ENCODE measurements around the gene SYT4.
"Not testable (repeated sequence)": the region's sequence is repeated elsewhere in the genome, so short reads cannot be mapped to it uniquely, and the experiment has no call there.

SYT4 gene, protein sequence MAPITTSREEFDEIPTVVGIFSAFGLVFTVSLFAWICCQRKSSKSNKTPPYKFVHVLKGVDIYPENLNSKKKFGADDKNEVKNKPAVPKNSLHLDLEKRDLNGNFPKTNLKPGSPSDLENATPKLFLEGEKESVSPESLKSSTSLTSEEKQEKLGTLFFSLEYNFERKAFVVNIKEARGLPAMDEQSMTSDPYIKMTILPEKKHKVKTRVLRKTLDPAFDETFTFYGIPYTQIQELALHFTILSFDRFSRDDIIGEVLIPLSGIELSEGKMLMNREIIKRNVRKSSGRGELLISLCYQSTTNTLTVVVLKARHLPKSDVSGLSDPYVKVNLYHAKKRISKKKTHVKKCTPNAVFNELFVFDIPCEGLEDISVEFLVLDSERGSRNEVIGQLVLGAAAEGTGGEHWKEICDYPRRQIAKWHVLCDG

DNA sequence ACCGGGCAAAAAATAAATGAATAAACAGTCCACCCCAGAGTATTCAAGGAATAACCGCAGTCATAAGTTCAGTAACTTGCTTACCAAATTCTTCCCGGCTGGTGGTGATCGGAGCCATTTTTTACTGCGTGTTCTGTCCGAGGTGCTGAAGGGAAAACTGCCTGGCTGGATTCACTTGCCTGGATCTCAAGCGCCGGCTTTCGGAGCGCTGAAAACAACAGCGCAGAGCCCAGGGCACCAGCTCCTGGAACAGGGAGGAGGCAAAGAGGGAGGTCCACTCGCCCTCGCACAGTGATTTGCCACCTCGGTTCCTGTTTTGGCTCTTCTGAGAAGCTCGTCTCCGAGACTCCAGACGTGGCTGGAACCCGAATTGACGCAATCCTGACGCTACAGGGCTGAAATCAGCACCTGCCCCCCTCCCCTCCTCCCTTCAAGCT is at the start of gene SYT4:
Gene SYT4 (minus strand): TSS at position 327 of the 437 bp plus-strand sequence. CDS start 209 bp downstream, at position 118.
- peak; percentile 98 for DNase-seq

DNA sequence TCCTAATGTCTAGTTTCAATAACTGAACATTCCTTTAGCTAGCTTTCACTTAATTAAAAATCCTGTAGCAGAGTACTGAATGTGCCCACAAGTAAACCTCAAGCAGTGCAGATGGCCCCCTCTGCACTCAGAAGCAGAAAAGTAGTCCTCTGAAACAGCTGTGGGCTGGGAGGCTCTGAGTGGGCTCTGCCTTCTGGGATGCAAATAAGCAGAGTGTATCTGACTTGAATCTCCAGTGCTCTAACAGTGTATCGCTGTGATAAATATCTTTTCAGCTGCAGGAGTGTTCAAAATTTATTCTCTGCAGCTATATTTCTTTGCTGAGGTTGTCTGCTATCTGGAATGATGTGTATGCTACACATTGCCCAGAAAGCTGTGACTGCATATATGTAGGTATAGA is 44.8 kb upstream of the SYT4 start:
- DNase-seq, result no peak

DNA sequence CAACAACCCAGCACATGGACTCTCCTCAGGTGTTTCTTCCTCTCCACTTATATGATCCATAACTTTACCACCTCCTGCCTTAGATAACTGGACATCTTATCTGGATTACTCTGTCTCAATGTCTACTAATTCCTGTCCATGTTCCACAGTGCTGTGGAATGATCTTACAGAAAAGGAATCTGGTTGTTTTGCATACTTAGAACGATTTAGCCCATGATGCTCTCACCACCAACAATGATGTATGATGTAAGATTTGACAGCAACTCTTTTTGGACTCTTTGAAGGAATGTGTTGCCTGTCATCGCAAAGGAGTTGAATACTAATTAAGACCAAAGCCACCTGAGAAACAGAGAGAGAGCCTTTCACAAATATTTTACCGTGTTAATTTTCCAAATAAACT is 37.7 kb upstream of the SYT4 start:
- no peak for DNase-seq

DNA sequence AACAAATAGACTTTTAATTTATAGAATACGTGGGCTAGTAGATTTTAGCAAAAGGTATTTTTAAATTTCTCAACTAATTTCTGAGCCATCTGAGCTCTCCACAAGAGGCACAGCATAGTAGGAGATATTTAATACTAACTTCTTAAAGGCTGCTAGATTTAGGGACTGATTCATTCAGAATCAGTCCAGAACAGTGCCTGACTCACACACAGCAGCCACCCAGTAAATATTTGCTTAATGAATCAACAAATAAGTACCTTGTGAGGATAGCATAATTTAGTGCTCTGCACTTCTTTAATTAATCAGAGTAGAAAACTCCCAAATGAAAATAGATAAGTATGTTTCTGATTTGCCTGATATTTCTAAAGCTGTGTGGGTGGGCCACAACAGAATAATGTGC is 35.6 kb upstream of the SYT4 start:
- no peak for DNase-seq

DNA sequence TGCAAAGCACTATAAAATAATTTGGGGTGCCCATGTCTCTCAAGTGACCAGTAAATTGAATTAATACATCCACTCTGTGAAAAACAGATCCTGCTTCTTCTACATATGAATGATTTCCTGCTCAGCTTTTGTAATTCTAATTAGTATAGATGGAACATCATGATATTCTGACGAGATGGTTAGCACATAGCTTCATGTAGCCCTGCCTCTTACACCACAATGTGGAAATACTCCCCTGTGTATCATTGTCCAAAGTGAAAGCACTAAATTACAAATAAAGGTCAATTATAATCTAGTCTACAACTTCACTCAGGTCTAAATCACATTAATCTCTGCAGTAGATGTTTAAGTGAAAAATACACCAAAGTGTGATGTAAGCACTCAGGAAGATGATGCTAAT is 32.9 kb upstream of the SYT4 start:
- DNase-seq, result no peak

DNA sequence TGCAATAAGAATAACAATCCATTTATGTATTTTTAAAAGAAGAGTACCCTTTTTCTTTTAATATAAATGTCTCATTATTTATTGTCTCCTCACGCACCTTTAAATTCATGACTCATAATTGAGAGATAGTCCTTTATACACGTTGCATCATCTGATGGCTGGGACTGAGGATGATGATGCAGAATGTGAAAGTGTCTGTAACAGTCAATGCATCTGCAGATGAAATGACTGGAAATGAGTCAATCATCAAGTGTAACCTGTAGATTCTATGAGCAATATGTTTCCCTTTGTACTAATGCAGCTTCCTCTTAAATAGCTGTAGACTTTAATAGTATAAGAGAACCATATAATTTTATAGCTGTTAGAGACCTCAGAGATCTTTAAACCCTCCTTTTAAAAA is 26.1 kb upstream of the SYT4 start:
- no peak for DNase-seq

DNA sequence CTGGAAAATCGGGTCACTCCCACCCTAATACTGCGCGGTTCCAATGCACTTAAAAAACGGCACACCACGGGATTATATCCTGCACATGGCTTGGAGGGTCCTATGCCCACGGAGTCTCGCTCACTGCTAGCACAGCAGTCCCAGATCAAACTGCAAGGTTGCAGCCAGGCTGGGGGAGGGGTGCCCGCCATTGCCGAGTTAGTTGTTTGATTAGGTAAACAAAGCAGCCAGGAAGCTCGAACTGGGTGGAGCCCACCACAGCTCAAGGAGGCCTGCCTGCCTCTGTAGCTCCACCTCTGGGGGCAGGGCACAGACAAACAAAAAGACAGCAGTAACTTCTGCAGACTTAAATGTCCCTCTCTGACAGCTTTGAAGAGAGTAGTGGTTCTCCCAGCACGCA is 8.9 kb upstream of the SYT4 start:
- not testable (repeated sequence) for DNase-seq

DNA sequence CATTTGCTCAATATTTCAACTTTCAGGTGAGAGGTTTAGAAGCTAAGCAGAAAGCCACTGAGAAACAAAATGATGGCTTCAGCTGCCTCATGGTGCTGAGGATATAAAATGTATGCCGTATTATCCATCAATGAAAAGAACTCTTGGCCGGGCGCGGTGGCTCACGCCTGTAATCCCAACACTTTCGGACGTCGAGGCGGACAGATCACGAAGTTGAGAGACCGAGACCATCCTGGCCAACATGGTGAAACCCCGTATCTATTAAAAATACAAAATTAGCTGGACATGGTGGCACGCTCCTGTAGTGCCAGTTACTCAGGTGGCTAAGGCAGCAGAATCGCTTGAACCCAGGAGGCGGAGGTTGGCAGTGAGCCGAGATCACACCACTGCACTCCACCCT is 6.0 kb upstream of the SYT4 start:
- no peak for DNase-seq

DNA sequence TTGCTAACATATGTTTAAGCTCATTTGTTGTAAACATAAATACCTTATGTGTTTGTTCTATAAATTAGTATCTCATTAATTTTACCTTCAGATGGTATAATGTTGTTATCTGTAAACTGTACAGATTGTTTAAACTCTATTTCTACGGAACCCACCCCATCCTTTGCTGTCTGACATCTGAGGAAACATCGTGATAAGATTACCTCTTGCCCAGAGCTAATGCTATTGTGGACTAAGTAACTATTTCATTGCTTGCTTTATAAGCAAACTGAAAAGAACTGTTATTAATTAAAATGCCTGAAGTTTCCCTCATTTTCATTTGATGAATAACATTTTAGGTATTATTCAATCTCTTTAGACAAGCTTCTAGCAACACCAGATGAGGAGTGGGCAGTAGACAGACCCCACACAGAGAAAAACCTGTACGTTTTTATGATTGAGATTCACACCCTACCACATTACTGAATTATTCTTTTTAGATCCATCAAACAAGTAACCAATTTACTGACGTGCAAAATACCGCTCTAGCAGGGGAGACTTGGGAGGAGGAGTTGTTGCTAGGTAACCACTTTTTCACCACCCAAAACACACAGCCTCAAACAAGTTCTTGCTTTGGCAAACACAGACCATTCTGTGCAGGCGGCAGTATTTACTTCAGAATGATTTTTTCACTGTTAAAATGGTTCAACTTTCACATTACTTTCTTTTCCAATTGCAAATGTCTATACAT is 1.9 kb upstream of the SYT4 start:
- peak; percentile 98 for DNase-seq

DNA sequence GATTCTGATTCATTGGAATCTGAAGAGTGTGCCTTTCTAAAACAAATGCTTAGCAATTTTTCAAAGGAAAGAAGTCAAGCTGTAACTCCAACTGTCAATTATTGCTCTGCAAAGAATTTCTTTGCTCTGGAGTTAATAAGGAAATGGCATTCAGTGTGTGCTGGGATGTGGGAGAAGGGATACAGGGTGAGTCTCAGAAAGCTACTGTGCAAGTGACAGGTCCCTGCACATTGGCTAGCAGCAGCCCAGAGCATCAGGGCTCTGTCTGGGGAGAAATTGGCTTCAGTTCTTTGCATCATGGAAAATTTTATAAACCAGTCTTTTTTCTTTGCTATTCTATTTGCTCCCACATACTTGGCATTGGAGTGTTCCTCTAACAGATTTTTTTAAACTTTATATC is 1.1 kb upstream of the SYT4 start:
- DNase-seq, result peak; percentile 53

DNA sequence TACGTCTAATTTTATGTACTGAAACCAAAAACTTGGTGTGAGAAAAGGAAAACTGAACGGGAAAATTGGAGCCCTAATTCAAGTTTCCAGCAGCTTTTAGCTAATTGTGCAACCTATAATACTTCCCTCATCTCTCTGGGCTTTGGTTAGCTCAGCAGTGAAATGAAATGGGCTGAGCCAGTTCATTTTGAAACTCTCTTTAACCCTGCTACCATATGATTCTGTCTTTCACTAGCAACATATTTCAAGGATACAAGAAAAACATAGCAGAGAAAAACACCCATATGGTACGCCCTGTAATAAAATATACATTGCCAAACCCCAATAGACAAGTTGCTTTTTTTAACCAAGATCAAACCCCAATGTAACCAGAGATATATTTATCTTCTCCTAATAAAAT is 799 bp downstream of the SYT4 start:
- peak; percentile 36 for DNase-seq

DNA sequence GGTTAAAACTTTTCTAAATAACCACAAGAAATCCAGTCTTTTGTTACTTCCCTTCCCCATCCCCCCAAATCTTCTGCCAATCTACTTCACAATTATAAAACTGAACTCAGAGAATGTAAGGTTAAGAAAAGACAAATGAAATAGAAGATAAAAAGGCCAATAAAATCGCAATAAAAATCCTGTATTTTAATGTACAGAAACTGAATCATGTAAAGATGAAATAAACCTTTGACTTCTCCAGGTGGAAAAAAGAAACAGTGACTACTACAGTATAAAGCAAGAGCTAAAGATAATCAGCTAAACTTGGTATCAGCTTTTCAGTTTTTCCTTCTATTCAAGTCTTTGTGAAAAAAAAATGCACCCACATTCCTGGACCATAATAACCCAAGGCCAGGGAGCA is 1.7 kb downstream of the SYT4 start:
- peak; percentile 11 for DNase-seq

DNA sequence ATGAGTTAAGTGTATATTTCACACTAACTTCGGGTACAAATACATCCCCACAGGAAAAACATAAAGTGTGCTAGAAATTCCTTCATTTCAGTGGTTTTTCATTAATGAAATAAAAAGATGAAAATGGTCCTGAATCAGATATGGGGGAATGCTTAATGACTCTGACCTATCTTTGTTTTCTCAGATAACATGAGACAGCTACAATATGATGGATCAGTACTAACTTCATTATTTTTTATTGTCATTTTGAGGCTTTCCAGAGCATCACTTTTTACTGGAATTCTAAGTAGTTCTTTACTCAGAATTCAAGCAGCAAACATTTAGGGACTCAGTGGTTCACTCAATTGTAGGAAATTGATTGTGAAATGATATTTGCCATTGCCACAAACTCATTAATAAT is 2.8 kb downstream of the SYT4 start:
- no peak for DNase-seq

DNA sequence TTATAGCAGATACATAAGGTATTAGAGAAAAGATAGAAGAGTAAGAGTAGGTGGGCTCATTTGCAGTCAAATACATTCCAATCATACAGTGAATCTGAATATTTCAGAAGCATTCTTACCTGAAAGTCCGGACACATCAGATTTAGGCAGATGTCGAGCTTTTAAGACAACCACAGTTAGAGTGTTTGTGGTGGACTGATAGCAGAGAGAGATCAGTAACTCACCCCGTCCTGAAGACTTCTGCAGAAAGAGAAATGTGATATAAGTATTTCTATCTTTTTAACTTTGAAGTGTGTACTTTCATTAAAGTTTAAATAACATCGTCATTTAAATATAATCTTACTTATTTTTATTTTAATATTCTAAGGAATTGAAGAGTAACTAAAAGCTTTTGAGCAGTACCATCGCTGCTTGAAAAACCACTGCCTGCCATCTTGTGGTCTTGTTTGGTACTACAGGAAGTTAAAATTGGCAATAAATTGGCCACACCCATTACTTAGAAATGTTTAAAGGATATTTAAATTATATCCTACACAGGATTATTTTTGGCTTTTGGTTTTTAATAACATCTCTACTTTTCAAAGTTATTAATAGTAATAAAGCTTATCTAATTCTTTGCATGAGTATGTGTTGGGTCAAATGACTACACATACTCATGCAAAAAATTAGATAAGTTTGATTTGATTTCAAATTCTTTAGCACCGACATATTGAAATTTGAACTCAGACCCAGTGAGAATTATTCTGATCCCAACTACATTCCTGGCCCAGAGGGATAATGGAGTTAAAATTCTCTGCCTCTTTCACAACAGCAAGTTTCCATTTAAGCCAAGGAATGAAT is 5.5 kb downstream of the SYT4 start:
- DNase-seq, result peak; percentile 56

DNA sequence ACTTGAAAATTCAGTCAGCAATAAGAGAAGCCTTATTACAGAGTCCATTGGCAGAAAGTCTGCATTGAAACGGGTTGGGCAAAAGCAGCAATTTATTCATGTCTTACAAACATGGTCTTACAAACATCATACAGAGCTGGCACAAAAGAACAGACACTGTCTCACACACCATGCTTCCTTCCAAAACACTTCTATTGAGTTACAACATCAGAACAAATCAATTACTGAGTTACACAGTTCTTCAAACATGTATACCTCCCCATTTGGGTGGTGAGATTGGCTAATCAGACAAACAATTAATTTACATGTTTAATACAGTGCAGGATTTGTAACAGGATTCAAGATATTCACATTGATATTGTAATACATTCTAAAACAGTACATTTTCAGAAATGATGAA is 9.5 kb downstream of the SYT4 start:
- no peak for DNase-seq

DNA sequence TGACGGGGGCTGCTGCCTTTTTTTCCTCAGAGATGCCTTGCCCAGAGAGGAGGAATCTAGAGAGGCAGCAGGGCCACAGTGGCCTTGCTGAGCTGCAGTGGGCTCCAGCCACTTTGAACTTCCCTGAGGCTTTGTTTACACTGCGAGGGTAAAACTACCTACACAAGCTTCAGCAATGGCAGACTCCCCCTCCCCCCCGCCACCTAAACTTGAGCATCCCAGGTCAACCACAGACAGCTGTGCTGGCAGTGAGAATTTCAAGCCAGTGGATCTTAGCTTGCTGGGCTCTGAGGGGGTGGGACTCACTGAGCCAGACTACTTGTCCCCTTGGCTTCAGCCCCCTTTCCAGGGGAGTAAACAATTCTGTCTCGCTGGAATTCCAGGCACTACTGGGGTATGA is 11.8 kb downstream of the SYT4 start:
- DNase-seq, result no peak

DNA sequence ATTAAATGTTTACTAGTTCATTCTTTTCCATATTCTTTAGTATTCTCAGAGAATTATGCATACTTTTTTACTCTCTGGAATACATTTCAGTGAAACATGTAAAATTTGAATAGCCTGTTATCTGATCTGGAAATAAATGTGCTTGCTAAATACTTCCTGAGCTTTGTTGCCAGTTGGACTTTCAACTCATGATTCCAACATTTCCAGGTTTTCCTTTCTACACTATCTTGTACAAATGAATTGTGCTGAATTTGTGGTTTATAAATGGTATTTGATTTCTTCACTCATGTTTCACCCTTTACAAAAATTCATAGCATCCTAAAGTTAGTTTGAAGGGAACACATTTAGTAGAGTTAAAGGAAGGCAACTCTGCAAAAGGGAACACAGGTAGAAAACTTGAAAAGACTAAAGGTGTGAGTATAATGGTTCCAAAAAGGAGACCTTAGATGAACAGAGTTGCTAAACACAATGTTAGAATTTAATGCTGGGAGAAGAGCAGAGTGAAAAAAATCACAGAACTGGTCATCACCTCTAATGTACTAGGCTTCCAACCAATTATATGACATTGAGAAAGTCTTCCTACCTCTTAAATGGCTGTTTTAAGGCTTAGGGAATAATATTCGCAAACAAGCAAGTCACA is 28.6 kb downstream of the SYT4 start:
- DNase-seq, result no peak

DNA sequence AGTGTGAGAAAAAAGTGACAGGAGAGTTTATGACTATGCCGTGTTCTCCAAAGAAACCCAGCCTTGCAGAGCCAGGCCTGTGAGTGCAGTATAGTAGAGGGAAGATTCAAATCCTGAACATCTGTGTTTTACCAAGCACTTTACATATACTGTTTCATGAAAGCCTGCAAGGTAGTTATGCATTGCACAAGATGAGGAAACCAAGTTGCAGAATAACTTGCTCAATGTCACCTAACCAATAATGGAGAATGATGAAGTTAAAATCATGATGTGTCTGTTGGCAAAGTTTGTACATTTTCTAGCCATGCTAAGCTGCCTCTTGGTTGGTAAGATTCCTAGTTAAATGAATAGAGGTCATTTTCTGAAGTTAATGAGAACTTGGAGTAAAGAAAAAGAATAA is 29.3 kb downstream of the SYT4 start:
- DNase-seq, result no peak

DNA sequence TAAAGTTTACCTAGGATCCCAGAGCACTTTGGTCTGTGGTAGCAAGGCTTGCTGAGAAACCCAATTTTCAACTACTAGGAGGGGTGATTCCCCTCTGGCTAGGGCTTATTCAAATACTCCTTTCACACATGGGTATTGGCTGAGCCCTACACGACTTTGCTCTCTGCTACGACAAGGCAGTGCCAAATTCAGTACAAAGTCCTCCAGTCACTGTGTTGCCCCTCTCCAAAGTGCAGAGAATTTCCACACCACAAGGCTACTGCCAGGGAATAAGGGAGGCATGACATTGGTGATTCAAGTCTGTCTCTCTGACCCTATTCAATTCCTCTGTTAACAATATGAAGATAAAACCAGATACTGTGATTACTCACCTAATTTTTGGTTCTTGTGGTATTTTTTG is 38.9 kb downstream of the SYT4 start:
- DNase-seq, result no peak

DNA sequence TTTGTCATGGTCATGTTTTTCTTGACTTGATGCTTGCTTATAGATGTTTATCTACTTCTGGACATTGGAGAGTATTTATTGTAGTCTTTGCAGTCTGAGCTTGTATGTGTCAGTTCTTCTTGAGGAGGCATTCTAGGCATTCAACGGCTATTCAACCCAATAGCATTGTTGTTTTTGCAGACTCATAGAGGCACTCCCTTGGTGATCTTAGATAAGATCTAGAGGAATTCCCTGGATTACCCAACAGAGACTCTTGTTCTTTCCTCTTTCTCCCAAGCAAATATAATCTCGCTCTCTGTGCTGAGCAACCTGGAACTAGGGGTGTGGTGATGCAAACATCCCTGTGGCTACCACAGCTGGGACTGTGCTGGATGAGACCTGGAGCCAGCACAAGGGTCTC is 40.4 kb downstream of the SYT4 start:
- no peak for DNase-seq

DNA sequence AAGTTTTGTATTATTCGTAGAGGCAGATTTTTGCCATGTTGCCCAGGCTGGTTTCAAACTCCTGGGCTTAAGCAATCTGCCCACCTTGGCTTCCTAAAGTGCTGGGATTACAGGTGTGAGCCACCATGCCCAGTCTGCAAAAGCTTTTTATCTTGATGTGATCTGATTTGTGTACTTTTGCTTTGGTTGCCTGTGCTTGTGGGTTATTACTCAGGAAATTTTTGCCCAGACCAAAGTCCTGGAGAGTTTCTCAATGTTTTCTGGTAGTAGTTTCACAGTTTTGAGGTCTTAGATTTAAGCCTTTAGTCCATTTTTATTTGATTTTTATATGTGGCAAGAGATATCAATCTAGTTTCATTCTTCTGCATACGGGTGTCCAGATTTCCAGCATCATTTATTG is 42.4 kb downstream of the SYT4 start:
- DNase-seq, result no peak

DNA sequence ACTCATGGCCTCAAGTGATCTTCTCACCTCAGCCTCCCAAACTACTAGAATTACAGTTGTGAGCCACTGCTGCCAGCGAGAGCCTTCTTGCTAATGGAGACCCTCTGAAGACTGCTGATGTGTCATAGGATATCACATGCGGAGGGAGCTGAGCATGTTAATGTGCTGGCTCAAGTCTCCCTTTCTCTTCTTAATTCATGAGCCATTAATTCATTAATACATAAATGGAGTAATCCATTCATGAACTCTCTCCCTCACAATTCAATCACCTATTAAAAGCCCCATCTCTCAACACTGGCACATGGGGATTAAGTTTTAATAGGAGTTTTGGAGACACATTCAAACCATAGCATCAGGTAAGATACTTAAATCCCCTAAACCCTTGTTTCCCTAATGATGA is 54.8 kb downstream of the SYT4 start:
- no peak for DNase-seq

DNA sequence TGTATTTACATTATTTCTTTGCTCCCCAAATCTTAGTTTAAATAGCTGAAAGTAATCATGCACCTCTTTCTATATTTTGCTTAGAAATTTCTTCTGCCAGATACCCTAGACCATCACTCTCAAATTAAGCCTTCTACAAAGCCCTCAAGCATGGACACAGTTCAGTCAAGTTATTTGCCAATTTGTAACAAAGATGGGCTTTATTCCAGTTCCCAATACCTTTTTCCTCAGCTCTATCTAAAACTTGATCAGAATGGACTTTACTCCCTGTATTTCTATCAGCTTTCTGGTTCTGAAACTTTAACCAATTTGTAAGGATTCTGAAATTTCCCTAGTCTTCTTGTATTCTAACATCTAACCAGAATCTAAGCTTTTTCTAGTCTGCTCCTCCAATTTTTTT is 56.6 kb downstream of the SYT4 start:
- no peak for DNase-seq
